ENCODE data around the gene CPSF4L.

GRCh38 chr17:73226556-73227172, 35.0 kb downstream of the CPSF4L start:
- TF ChIP-seq EZH2 (IDR thresholded peaks at IDR 0.05) (no peak), POLR2AphosphoS5 (IDR thresholded peaks at IDR 0.05; ENCODE audit: borderline replicate concordance, low read depth, low read length) (no peak)

Measured in SK-N-MC (cell line).